IPS-20b (cell line): ENCODE measurements around the gene CCL3.
"Not testable (repeated sequence)": the region's sequence is repeated elsewhere in the genome, so short reads cannot be mapped to it uniquely, and the experiment has no call there.

Source experiments
- H3K27ac ChIP-seq: one replicate; pipeline ENCODE4 v1.5.1; 2013; ENCODE audit warnings: low read length
- H3K27me3 ChIP-seq: 2 replicates; pipeline ENCODE4 v1.6.1; 2013; ENCODE audit warnings: mild to moderate bottlenecking, low read length, inconsistent platforms; ENCODE audit not compliant: insufficient read depth
- H3K36me3 ChIP-seq: 2 replicates; pipeline ENCODE4 v1.6.1; 2013; ENCODE audit warnings: low read depth, mild to moderate bottlenecking, inconsistent platforms, low read length, moderate library complexity; ENCODE audit not compliant: insufficient read depth
- H3K4me1 ChIP-seq: 2 replicates; pipeline ENCODE4 v1.6.1; 2013; ENCODE audit warnings: mild to moderate bottlenecking, control low read depth, inconsistent platforms, low read length, moderate library complexity; ENCODE audit not compliant: insufficient read depth
- H3K4me3 ChIP-seq: 2 replicates; pipeline ENCODE4 v1.5.1; 2013; ENCODE audit warnings: mild to moderate bottlenecking, low read length, inconsistent platforms
- H3K9ac ChIP-seq: 2 replicates; pipeline ENCODE4 v1.6.1; 2013; ENCODE audit warnings: low read depth, mild to moderate bottlenecking, inconsistent platforms, low read length, moderate library complexity
- H3K9me3 ChIP-seq: 2 replicates; pipeline ENCODE4 v1.6.1; 2013; ENCODE audit warnings: mild to moderate bottlenecking, low read depth, low read length, inconsistent platforms; ENCODE audit not compliant: insufficient read depth

CCL3 gene

DNA sequence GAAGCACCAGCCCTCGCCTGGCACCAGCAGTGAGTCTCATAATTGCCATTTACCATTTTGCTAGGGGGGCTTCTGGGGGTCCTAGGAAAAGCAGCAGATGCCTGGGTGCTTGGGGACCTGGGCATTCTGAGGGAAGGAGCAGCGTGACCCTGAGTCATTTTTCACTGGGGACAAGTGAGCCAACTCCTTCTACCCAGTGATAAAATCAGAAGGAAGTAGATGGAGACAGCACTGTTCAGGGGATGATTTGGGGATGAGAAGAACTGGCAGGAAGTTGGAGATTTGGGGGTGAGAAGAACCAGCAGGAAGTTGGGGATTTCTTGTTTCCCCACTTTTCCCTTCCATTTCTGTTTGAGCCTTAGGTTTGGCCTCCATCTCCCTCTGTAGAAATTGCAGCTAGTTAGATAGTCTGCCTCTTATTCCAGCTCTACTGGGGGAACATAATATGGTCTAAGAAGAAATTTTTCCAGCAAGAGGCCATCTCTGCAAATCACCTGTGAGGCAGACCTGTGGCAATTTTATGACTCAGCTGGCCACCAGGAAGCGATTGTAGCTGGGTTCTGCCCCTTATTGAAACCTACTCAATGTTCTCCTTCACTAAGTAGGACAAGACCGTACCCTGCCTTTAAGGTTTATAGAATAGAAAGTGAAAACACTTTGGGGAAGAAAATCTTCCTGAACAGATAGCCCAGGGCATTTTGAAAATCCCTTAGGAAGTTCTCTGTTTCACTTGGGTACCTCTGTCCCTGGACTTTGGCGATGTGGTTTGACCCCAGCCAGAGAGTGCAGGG lies 8.1 kb downstream of the CCL3 start:
- not testable (repeated sequence) for H3K36me3 ChIP-seq, H3K4me1 ChIP-seq, H3K4me3 ChIP-seq, H3K9me3 ChIP-seq, H3K9ac ChIP-seq, H3K27me3 ChIP-seq, H3K27ac ChIP-seq

DNA sequence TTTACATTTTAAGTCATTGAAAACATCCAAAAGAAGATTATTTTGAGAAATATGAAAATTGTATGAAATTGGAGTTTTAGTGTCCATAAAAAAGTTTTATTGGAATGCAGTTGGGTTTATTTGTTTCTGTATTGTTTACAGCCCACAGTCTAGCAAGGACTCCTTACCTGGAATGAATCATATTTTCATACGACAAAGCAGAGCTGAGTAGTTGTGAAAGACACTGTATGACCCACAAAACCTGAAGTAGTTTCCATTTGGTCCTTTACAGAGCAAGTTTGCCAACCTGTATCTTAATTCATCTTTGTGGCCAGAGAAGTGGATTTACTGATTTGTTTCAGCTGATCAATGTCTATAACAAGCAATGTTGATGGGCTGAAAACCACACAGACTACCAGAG lies 15.6 kb downstream of the CCL3 start:
- no peak overlapping the region for H3K4me3 ChIP-seq
- no peaks in the 10 kb centered on the region for H3K9me3 ChIP-seq
- H3K9ac ChIP-seq: no peak overlapping the region
- no peak overlapping the region for H3K27ac ChIP-seq
- no peaks in the 10 kb centered on the region for H3K4me1 ChIP-seq
- H3K36me3 ChIP-seq: no peaks in the 10 kb centered on the region
- no peaks in the 10 kb centered on the region for H3K27me3 ChIP-seq

- no peaks in the 10 kb centered on the region for H3K9me3 ChIP-seq
- no peak overlapping the region for H3K27ac ChIP-seq
- H3K27me3 ChIP-seq: no peaks in the 10 kb centered on the region
- H3K4me3 ChIP-seq: no peak overlapping the region
- no peak overlapping the region for H3K9ac ChIP-seq
- no peaks in the 10 kb centered on the region for H3K4me1 ChIP-seq
- no peaks in the 10 kb centered on the region for H3K36me3 ChIP-seq
These were observed 17.4 kb downstream of the CCL3 start for GRCh38 chr17:36072431-36073121.

GRCh38 chr17:36071751-36072150 lies 18.2 kb downstream of the CCL3 start:
- Histone ChIP-seq H3K4me1 (no peaks in the 10 kb centered on the region), H3K27me3 (no peaks in the 10 kb centered on the region), H3K4me3 (no peak overlapping the region), H3K27ac (no peak overlapping the region), H3K9ac (no peak overlapping the region), H3K36me3 (no peaks in the 10 kb centered on the region), H3K9me3 (no peaks in the 10 kb centered on the region)

- no peaks in the 10 kb centered on the region for H3K4me1 ChIP-seq
- no peak overlapping the region for H3K4me3 ChIP-seq
- no peak overlapping the region for H3K27ac ChIP-seq
- no peaks in the 10 kb centered on the region for H3K27me3 ChIP-seq
- H3K9ac ChIP-seq: no peak overlapping the region
- no peaks in the 10 kb centered on the region for H3K36me3 ChIP-seq
- no peaks in the 10 kb centered on the region for H3K9me3 ChIP-seq
These were observed 19.5 kb downstream of the CCL3 start for GRCh38 chr17:36070427-36070826.

DNA sequence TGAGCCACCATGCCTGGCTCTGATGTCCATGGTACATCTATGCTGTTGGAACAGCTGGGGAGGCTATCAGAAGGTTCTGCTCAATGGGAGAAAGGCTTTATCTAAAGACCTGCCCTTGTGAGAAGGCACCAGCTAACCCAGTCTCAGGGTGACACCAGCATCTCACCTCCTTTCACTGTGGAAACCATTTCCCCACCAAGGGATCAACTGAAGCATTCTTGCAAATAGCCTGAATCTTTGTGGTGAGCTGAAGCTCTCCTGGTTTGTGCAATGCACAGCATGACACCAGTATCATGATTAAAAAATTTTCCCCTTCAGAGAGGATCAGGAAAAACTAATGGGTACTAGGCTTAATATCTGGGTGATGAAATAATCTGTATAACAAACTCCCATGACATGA lies 20.8 kb downstream of the CCL3 start:
- H3K4me1 ChIP-seq: no peaks in the 10 kb centered on the region
- H3K36me3 ChIP-seq: no peaks in the 10 kb centered on the region
- no peaks in the 10 kb centered on the region for H3K27me3 ChIP-seq
- H3K9me3 ChIP-seq: no peaks in the 10 kb centered on the region
- H3K27ac ChIP-seq: no peak overlapping the region
- H3K9ac ChIP-seq: no peak overlapping the region
- H3K4me3 ChIP-seq: no peak overlapping the region

DNA sequence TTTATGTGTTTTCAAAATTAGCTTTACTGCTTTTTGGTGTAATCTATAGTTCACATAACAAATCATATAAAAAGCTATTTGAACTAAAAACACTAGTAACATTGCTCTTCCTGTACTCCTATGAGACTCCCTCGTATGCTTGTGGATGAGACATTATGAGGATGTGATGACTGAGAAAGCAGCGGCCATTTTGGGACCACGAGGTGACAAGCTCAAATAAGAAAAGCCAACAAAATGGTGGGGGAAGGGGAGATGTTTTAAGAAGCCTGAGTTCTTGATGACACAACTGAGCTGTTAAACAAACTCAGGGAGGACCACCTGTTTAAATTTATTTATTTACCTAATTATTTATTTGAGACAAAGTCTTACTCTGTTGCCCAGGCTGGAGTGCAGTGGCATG lies 21.4 kb downstream of the CCL3 start:
- Histone ChIP-seq H3K4me1 (no peaks in the 10 kb centered on the region), H3K9ac (no peak overlapping the region), H3K27me3 (no peaks in the 10 kb centered on the region), H3K27ac (no peak overlapping the region), H3K9me3 (no peaks in the 10 kb centered on the region), H3K36me3 (no peaks in the 10 kb centered on the region), H3K4me3 (no peak overlapping the region)

DNA sequence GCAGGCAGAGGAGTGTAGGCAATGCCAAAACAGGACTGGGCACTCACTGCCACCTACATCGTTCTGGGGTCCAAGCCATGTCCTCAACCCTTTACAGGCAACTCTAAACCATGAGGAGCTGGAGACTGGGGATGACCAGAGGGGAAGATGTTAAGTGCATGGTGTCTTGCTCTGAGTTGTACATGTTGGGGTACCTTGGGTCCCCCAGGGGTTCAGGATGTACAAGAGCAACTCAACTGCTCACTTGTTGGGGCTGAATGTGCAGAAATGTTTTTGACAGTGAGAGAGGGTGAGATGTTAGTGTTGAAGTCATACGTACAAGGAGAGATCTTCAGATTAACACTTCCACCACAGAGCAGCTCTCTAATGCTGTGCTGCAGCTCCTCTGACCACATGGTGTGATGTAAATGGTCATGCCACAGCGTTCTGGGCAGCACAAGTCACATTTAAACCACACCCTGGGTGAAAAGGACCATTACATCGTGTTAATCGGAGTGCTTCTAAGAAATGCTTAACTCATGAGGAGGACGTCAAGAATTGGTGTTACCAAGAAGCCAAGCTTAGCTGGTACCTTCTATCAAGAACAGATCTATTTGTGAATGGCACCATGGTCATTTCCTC lies 23.5 kb downstream of the CCL3 start:
- Histone ChIP-seq H3K27ac (no peak overlapping the region), H3K9ac (no peak overlapping the region), H3K4me3 (no peak overlapping the region), H3K4me1 (no peaks in the 10 kb centered on the region), H3K27me3 (no peaks in the 10 kb centered on the region), H3K36me3 (no peaks in the 10 kb centered on the region), H3K9me3 (no peaks in the 10 kb centered on the region)

DNA sequence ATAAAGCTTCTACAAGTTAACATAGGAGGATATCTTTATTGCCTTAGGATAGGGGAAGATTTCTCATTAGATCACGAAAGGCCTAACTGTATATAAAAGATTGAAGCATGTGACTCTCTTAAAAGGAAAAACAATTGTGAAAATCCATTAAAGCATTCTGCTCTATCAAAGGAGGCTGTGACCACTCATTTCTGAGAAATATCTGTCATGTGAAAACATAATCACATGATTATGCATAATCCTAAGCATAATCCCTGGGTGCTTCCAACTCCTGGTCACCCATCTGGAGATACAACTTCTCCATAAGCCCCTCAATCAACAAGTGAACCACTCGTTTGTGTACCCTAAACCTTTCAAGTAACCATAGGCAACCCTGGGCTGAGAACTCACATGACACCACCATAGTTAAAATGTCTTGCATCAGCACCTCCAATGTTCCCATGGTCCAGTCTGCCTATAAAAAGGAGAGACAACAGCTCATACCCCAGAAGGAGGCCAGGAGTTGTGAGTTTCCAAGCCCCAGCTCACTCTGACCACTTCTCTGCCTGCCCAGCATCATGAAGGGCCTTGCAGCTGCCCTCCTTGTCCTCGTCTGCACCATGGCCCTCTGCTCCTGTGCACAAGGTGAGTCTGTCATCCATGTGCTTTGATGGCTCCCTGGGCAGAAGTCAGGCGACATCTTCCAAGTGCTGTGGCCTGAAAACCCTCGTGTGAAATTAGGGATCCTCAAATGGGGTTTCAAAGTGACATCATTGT lies 26.0 kb downstream of the CCL3 start, which contains the start of gene CCL18:
TSS of gene CCL18 (plus strand) at position 487 of the 756 bp plus-strand sequence. CDS start at position 558, 71 bp downstream.
- Histone ChIP-seq H3K9me3 (no peaks in the 10 kb centered on the region), H3K9ac (no peak within 1 kb of the TSS), H3K27ac (no peak within 1 kb of the TSS), H3K4me3 (no peak within 1 kb of the TSS), H3K27me3 (no peaks in the 10 kb centered on the region), H3K36me3 (no peaks in the 10 kb centered on the region), H3K4me1 (no peaks in the 10 kb centered on the region)

DNA sequence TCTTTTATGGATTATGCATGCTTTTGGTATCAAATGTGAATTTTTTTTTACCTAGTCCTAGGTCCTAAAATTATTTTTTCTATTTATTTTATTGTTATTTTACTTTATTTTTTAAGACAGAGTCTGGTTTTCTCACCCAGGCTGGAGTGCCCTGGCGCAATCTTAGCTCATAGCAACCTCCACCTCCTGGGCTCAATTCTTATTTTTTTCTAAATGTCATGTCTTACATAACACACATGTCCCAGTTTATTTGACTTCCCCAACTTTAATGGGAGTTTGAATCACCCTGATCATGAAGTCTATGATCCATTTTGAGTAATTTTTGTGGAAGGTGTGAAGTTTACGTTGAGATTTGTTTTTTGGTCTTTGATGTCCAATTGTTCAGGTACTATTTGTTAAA lies 29.1 kb downstream of the CCL3 start:
- Histone ChIP-seq H3K4me1 (no peaks in the 10 kb centered on the region), H3K9me3 (no peaks in the 10 kb centered on the region), H3K9ac (no peak overlapping the region), H3K4me3 (no peak overlapping the region), H3K36me3 (no peaks in the 10 kb centered on the region), H3K27ac (no peak overlapping the region), H3K27me3 (no peaks in the 10 kb centered on the region)

- no peaks in the 10 kb centered on the region for H3K9me3 ChIP-seq
- H3K27me3 ChIP-seq: no peaks in the 10 kb centered on the region
- H3K9ac ChIP-seq: no peak overlapping the region
- H3K4me1 ChIP-seq: no peaks in the 10 kb centered on the region
- H3K36me3 ChIP-seq: no peaks in the 10 kb centered on the region
- H3K4me3 ChIP-seq: no peak overlapping the region
- no peak overlapping the region for H3K27ac ChIP-seq
These were observed 30.5 kb downstream of the CCL3 start for GRCh38 chr17:36059406-36059805.
